Caco-2 (cell line): ENCODE data around the gene CD2AP. TPM values are rescaled to one million over a fixed set of nuclear protein-coding genes. Genes with fewer than 3 reads are reported as not detected.
A peak's percentile ranks its signal among the peaks of the same experiment; 100 is the strongest.

Source experiments
- Bru-seq: library from RNA; stranded (reverse); fragments of 400-500 nt; gene quantifications from one replicate; lab custom pipeline; 2021; lab: Mats Ljungman, UMichigan
- BruChase-seq, 2 experiments: library from RNA; stranded (reverse); fragments of 400-500 nt; gene quantifications; one replicate each; lab custom pipeline; 2021; lab: Mats Ljungman, UMichigan
- BruUV-seq: library from RNA; stranded (reverse); fragments of 400-500 nt; replicated peaks from 2 replicates; lab custom pipeline; 2021; lab: Mats Ljungman, UMichigan
- CTCF ChIA-PET: fragments of 300-600 bp; sonication (Branson Sonifier 250); formaldehyde crosslinking; loops from one replicate; lab custom pipeline; 2022; ENCODE audit warnings: antibody characterized with exemption; lab: Charles Lee
- POLR2A ChIA-PET: fragments of 300-600 bp; sonication (Branson Sonifier 250); formaldehyde crosslinking; loops from one replicate; lab custom pipeline; 2022; ENCODE audit warnings: antibody characterized with exemption; lab: Charles Lee
- DNase-seq, 2 experiments: peaks; one replicate each; pipeline versions ENCODE4 v3.0.0 to v3.0.0-alpha.2; 2020 to 2022
- H3K27me3 ChIP-seq: replicated peaks from 2 replicates; pipeline ENCODE4 v1.6.0; 2011; ENCODE audit warnings: low read length; ENCODE audit not compliant: control insufficient read depth, insufficient read depth
- H3K36me3 ChIP-seq: 2 replicates; pipeline ENCODE4 v1.5.1; 2011; ENCODE audit warnings: low read length; ENCODE audit not compliant: control insufficient read depth, insufficient read depth
- H3K4me1 ChIP-seq: fragments of 250-450 bp; sonication (Bioruptor Pico); 2 replicates; pipeline ENCODE4 v1.5.1; 2020; ENCODE audit warnings: mild to moderate bottlenecking
- H3K4me3 ChIP-seq: 2 replicates; pipeline ENCODE4 v1.5.1; 2011; ENCODE audit warnings: low read depth, mild to moderate bottlenecking, control low read depth, low read length
- H3K9me3 ChIP-seq: fragments of 250-450 bp; sonication (Bioruptor Pico); 2 replicates; pipeline ENCODE4 v1.5.1; 2020; ENCODE audit warnings: mild to moderate bottlenecking, moderate library complexity
- H3K27ac Mint-ChIP-seq: one replicate; pipeline ENCODE4 v1.8.0; 2022; ENCODE audit warnings: mixed read lengths; ENCODE audit not compliant: unreplicated experiment
- H3K27me3 Mint-ChIP-seq: one replicate; pipeline ENCODE4 v1.8.0; 2022; ENCODE audit warnings: mixed read lengths; ENCODE audit not compliant: insufficient read depth, unreplicated experiment
- H3K36me3 Mint-ChIP-seq: one replicate; pipeline ENCODE4 v1.8.0; 2022; ENCODE audit warnings: mild to moderate bottlenecking, mixed read lengths; ENCODE audit not compliant: insufficient read depth, unreplicated experiment
- H3K4me1 Mint-ChIP-seq: one replicate; pipeline ENCODE4 v1.8.0; 2022; ENCODE audit warnings: low read depth, mixed read lengths; ENCODE audit not compliant: unreplicated experiment
- H3K4me3 Mint-ChIP-seq: one replicate; pipeline ENCODE4 v1.8.0; 2022; ENCODE audit warnings: mild to moderate bottlenecking, moderate library complexity, mixed read lengths; ENCODE audit not compliant: unreplicated experiment
- H3K9me3 Mint-ChIP-seq: one replicate; pipeline ENCODE4 v1.8.0; 2022; ENCODE audit warnings: mixed read lengths; ENCODE audit not compliant: unreplicated experiment
- intact Hi-C: fragments of 100-400 bp; cut with micrococcal nuclease; formaldehyde crosslinking; loops from one replicate; pipeline ENCODE4 v1.10.0; 2022; ENCODE audit not compliant: unreplicated experiment
- long read RNA-seq: library from polyadenylated mRNA; stranded (forward); transcript quantifications from one replicate; pipeline ENCODE4 v2.0.0, GENCODE V29; 2022
- total RNA-seq: library from RNA; stranded (reverse); gene quantifications from 2 replicates; pipeline ENCODE4 v1.2.3, GENCODE V29; 2022
- TF ChIP-seq, protein P1 (sequence below), 2 experiments: fragments of 200-600 bp in 1 of 2; IDR thresholded peaks; 1 replicate in 1 of 2; 2 replicates in 1 of 2; pipeline versions ENCODE4 v1.5.1 to v1.8.0; 2011 to 2022; ENCODE audit warnings: antibody characterized with exemption in 1 of 2, control low read depth in 1 of 2, inconsistent platforms in 1 of 2, low read depth in 1 of 2, low read length in 1 of 2, mild to moderate bottlenecking in 1 of 2, moderate library complexity in 1 of 2; ENCODE audit not compliant: insufficient read depth in 1 of 2, severe bottlenecking in 1 of 2, unreplicated experiment in 1 of 2

The CD2AP gene, protein sequence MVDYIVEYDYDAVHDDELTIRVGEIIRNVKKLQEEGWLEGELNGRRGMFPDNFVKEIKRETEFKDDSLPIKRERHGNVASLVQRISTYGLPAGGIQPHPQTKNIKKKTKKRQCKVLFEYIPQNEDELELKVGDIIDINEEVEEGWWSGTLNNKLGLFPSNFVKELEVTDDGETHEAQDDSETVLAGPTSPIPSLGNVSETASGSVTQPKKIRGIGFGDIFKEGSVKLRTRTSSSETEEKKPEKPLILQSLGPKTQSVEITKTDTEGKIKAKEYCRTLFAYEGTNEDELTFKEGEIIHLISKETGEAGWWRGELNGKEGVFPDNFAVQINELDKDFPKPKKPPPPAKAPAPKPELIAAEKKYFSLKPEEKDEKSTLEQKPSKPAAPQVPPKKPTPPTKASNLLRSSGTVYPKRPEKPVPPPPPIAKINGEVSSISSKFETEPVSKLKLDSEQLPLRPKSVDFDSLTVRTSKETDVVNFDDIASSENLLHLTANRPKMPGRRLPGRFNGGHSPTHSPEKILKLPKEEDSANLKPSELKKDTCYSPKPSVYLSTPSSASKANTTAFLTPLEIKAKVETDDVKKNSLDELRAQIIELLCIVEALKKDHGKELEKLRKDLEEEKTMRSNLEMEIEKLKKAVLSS
- total RNA-seq (65.3 and 69.3 TPM in 2 replicates), Bru-seq, nascent RNA (percentile 94 among the genes with signal in this experiment), BruChase-seq, experiment 1, labeled RNA remaining after a 2-hour chase (percentile 87 among the genes with signal in this experiment), BruChase-seq, experiment 2, labeled RNA remaining after a 6-hour chase (percentile 90 among the genes with signal in this experiment)
- long read RNA-seq, full-length matches to known transcripts = 53 of 81 reads
- long read RNA-seq, partial matches to known transcripts = 13 of 81 reads
- long read RNA-seq, other reads (novel, unspliced or antisense) = 15 of 81 reads

GRCh38 chr6:47477497-47478232 is at the start of gene CD2AP:
Gene CD2AP (plus strand): TSS chr6:47477789. CDS start chr6:47478245, 456 bp downstream.
- peaks cover 28% of the 10 kb centered on the region for H3K4me1 Mint-ChIP-seq
- ChIA-PET POLR2A (interaction anchor here (0.6 to 2.1 kb wide), 14 partner anchors 9 to 1842 kb away, joined by 3 to 27 read pairs (median 8); no protein-coding TSS in a partner anchor), CTCF (interaction anchor here (0.5 to 1.1 kb wide), 4 partner anchors 10 to 160 kb away, joined by 3 to 9 read pairs (median 4); no protein-coding TSS in a partner anchor)
- H3K36me3 Mint-ChIP-seq = peaks cover 18% of the 10 kb centered on the region
- no TSS peak for BruUV-seq
- H3K4me1 ChIP-seq = peaks cover 14% of the 10 kb centered on the region
- DNase-seq = peak; percentile 92 to 95
- H3K27ac Mint-ChIP-seq = peak within 1 kb of the TSS; percentile 93
- intact Hi-C loops = loop anchor here (1.0 kb wide), 2 partner anchors 17 to 63 kb away; no protein-coding TSS in a partner anchor
- TF ChIP-seq, protein P1, sequence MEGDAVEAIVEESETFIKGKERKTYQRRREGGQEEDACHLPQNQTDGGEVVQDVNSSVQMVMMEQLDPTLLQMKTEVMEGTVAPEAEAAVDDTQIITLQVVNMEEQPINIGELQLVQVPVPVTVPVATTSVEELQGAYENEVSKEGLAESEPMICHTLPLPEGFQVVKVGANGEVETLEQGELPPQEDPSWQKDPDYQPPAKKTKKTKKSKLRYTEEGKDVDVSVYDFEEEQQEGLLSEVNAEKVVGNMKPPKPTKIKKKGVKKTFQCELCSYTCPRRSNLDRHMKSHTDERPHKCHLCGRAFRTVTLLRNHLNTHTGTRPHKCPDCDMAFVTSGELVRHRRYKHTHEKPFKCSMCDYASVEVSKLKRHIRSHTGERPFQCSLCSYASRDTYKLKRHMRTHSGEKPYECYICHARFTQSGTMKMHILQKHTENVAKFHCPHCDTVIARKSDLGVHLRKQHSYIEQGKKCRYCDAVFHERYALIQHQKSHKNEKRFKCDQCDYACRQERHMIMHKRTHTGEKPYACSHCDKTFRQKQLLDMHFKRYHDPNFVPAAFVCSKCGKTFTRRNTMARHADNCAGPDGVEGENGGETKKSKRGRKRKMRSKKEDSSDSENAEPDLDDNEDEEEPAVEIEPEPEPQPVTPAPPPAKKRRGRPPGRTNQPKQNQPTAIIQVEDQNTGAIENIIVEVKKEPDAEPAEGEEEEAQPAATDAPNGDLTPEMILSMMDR (IDR thresholded peaks at IDR 0.05; ENCODE audit: insufficient read depth in 1 of 2, low read depth in 1 of 2, low read length in 1 of 2, severe bottlenecking in 1 of 2, unreplicated experiment in 1 of 2) = peak in 1 of 2 experiments; percentile 26
- H3K4me3 Mint-ChIP-seq = peak within 1 kb of the TSS; percentile 97
- no peaks in the 10 kb centered on the region for H3K9me3 ChIP-seq
- no peaks in the 10 kb centered on the region for H3K27me3 ChIP-seq
- no peaks in the 10 kb centered on the region for H3K36me3 ChIP-seq
- H3K9me3 Mint-ChIP-seq = no peaks in the 10 kb centered on the region
- H3K4me3 ChIP-seq = peak within 1 kb of the TSS; percentile 78
- no peaks in the 10 kb centered on the region for H3K27me3 Mint-ChIP-seq

GRCh38 chr6:47428288-47428687 is 49.3 kb upstream of the CD2AP start:
- TF ChIP-seq, protein P1 (IDR thresholded peaks at IDR 0.05; ENCODE audit: insufficient read depth in 1 of 2, low read depth in 1 of 2, low read length in 1 of 2, severe bottlenecking in 1 of 2, unreplicated experiment in 1 of 2) = no peak
- POLR2A ChIA-PET = no interaction called here
- Mint-ChIP-seq H3K36me3 (no peaks in the 10 kb centered on the region), H3K4me1 (no peaks in the 10 kb centered on the region), H3K4me3 (no peak overlapping the region), H3K9me3 (peaks cover 33% of the 10 kb centered on the region), H3K27ac (no peak overlapping the region), H3K27me3 (no peaks in the 10 kb centered on the region)
- Histone ChIP-seq H3K4me3 (no peak overlapping the region), H3K9me3 (peaks cover 13% of the 10 kb centered on the region), H3K4me1 (no peaks in the 10 kb centered on the region), H3K36me3 (no peaks in the 10 kb centered on the region), H3K27me3 (no peaks in the 10 kb centered on the region)
- BruUV-seq = no TSS peak
- intact Hi-C loops = no loop called here
- CTCF ChIA-PET = no interaction called here
- no peak for DNase-seq
